Measurements from ENCODE around the gene ST6GAL1. TPM values are rescaled to one million over a fixed set of nuclear protein-coding genes. Genes with fewer than 3 reads are reported as not detected.

The ST6GAL1 gene
- total and polyA plus RNA-seq, 2 of the 4 experiments (the other 2 are of a cell fraction): 1.4 to 2.9 TPM

GRCh38 chr3:186997473-186997939 lies 67.2 kb downstream of the ST6GAL1 start:
- ATAC-seq (ENCODE audit: low read depth): no peak
- no peak overlapping the region for H3K4ac ChIP-seq (ENCODE audit: low read depth, low read length)
- dilution Hi-C loops (cut with HindIII; ENCODE audit: low sequenced_read_pairs, unreplicated experiment) (no loop called here), intact Hi-C loops (cut with micrococcal nuclease) (no loop called here), in situ Hi-C loops (cut with MboI; ENCODE audit: low sequenced_read_pairs) (no loop called here)
- H3K56ac ChIP-seq (ENCODE audit: extremely low read depth, insufficient read depth, low read length): no peak overlapping the region
- H3K9me3 ChIP-seq (ENCODE audit: control insufficient read depth, insufficient read depth, low read length): no peaks in the 10 kb centered on the region
- H2BK120ac ChIP-seq (ENCODE audit: low read depth, low read length): no peak overlapping the region
- no peak overlapping the region for H3K4me2 ChIP-seq (ENCODE audit: low read depth, low read length)
- DNase-seq: no peak
- no peak overlapping the region for H4K5ac ChIP-seq (ENCODE audit: low read depth, low read length)
- H2AFZ ChIP-seq (replicated peaks; ENCODE audit: low read length, poor library complexity): no peak overlapping the region
- no peaks in the 10 kb centered on the region; the same call in 1 of the 2 replicates for H3K9me1 ChIP-seq (ENCODE audit: insufficient read depth, low read length)
- H3K4me1 ChIP-seq (ENCODE audit: control insufficient read depth, insufficient read depth, low read length): peaks cover 2% of the 10 kb centered on the region; the same call in 1 of the 2 replicates
- CTCF ChIA-PET: no interaction called here
- WGBS, 2 experiments (ENCODE audit: extremely low coverage in 2 of 2, insufficient read length in 1 of 2): 86% methylated on average over 7 of the region's 10 CpGs; no CpG with 5 or more reads in 1 of the 2 experiments
- H2AK5ac ChIP-seq (ENCODE audit: low read depth, low read length): no peak overlapping the region
- no peak overlapping the region for H3K9ac ChIP-seq (ENCODE audit: low read depth, low read length)
- no peak overlapping the region for H3K4me3 ChIP-seq (ENCODE audit: insufficient read depth, low read depth, low read length)
- POLR2A ChIA-PET (ENCODE audit: unreplicated experiment): no interaction called here
- H4K8ac ChIP-seq (ENCODE audit: low read depth in 2 of 2, low read length in 2 of 2): no peak overlapping the region
- H4K91ac ChIP-seq (ENCODE audit: insufficient read depth, low read depth, low read length): no peak overlapping the region
- H3K27ac ChIP-seq (ENCODE audit: insufficient read depth, low read length): no peak overlapping the region
- no peak overlapping the region for H3K14ac ChIP-seq (replicated peaks; ENCODE audit: low read depth, low read length)
- H2BK20ac ChIP-seq (ENCODE audit: low read depth, low read length): no peak overlapping the region
- H3K79me1 ChIP-seq (ENCODE audit: low read depth in 1 of 2, low read length in 2 of 2): no peaks in the 10 kb centered on the region
- no peak overlapping the region for H2AK9ac ChIP-seq (replicated peaks; ENCODE audit: low read depth, low read length, poor library complexity)
- H3K23ac ChIP-seq (ENCODE audit: low read depth, low read length): no peak overlapping the region
- no peak for TF ChIP-seq MAZ (IDR thresholded peaks at IDR 0.05; ENCODE audit: borderline replicate concordance, low read depth, low read length)
- no peak for TF ChIP-seq RAD21 (IDR thresholded peaks at IDR 0.05; ENCODE audit: low read length)
- TF ChIP-seq BHLHE40 (IDR thresholded peaks at IDR 0.05; ENCODE audit: low read depth, low read length): no peak
- no peak for TF ChIP-seq NFE2L2 (IDR thresholded peaks at IDR 0.05; ENCODE audit: low read depth, low read length)
- TF ChIP-seq POLR2A (IDR thresholded peaks at IDR 0.05; ENCODE audit: low read depth, low read length): no peak
- TF ChIP-seq MXI1 (IDR thresholded peaks at IDR 0.05; ENCODE audit: borderline replicate concordance, low read depth, low read length): no peak
- TF ChIP-seq CEBPB (IDR thresholded peaks at IDR 0.05; ENCODE audit: low read depth, low read length): no peak
- no peak for TF ChIP-seq MAFK (IDR thresholded peaks at IDR 0.05; ENCODE audit: low read depth, low read length)
- TF ChIP-seq RCOR1 (IDR thresholded peaks at IDR 0.05; ENCODE audit: insufficient replicate concordance, low read length): no peak
- TF ChIP-seq CTCF (conservative IDR thresholded peaks at IDR 0.05; ENCODE audit: low read depth, low read length): no peak
- no peak for TF ChIP-seq SMC3 (IDR thresholded peaks at IDR 0.05; ENCODE audit: low read depth, low read length)
- TF ChIP-seq ELK1 (IDR thresholded peaks at IDR 0.05; ENCODE audit: borderline replicate concordance, low read depth, low read length): no peak
- TF ChIP-seq USF2 (IDR thresholded peaks at IDR 0.05; ENCODE audit: low read depth, low read length): no peak
- TF ChIP-seq RFX5 (IDR thresholded peaks at IDR 0.05; ENCODE audit: low read depth, low read length): no peak
- no peak for TF ChIP-seq CHD1 (IDR thresholded peaks at IDR 0.05; ENCODE audit: low read depth, low read length)
- TF ChIP-seq FOS (IDR thresholded peaks at IDR 0.05; ENCODE audit: low read depth, low read length): no peak
- no peaks in the 10 kb centered on the region for H4K20me1 ChIP-seq (ENCODE audit: insufficient read depth, low read length)
- no peaks in the 10 kb centered on the region for H3K27me3 ChIP-seq (ENCODE audit: control insufficient read depth, insufficient read depth, low read length)
- H2BK15ac ChIP-seq (ENCODE audit: low read depth, low read length): no peak overlapping the region
- H3K18ac ChIP-seq (ENCODE audit: low read depth, low read length): no peak overlapping the region
- H3K36me3 ChIP-seq (ENCODE audit: control insufficient read depth, insufficient read depth, low read length): no peaks in the 10 kb centered on the region
- BruUV-seq (replicated peaks): no TSS peak
- H2BK5ac ChIP-seq (ENCODE audit: low read depth, low read length, poor library complexity, severe bottlenecking): no peak overlapping the region
